ENCODE data around the gene VKORC1L1. TPM values are rescaled to one million over a fixed set of nuclear protein-coding genes. Genes with fewer than 3 reads are reported as not detected.
"Not testable (repeated sequence)": the region's sequence is repeated elsewhere in the genome, so short reads cannot be mapped to it uniquely, and the experiment has no call there.

The VKORC1L1 gene
- total RNA-seq, 1 donor from 2014 or later = 15.2 TPM

DNA sequence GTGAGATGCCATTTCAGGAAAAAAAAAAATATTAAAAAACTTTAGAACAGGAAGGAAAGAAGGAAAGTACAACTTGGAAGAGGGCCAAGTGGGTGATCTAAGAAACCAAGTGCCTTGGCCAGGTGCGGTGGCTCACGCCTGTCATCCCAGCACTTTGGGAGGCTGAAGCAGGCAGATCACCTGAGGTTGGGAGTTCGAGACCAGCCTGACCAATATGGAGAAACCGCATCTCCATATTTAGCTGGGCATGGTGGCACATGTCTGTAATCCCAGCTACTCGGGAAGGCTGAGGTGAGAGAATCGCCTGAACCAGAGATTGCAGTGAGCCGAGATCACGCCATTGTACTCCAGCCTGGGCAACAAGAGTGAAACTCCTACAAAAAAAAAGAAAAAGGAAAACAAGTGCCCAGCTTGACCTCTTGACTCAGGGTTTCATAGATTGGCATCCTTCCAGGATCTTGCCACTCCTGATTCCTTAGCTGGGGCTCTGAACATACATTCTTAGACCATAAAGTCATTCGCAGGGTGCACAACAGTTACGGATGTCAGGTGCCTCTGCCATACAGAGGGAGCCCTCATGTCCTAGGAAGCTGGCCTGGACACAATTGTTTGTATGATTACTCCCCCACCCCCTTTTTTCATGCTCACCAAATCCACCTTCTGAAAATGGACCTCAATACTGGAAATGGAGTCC is 111.2 kb downstream of the VKORC1L1 start:
- Histone ChIP-seq H3K9me3 (no peaks in the 10 kb centered on the region), H3K27ac (no peak overlapping the region), H3K36me3 (peaks cover 0 to 8% of the 10 kb centered on the region in 2 donors), H3K27me3 (no peaks in the 10 kb centered on the region), H3K4me1 (peaks cover 23% of the 10 kb centered on the region), H3K4me3 (no peak overlapping the region)
- intact Hi-C loops (cut with DNase I) = no loop called here
- TF ChIP-seq POLR2A (IDR thresholded peaks at IDR 0.05) (no peak), POLR2AphosphoS5 (IDR thresholded peaks at IDR 0.05; ENCODE audit: insufficient read depth in 1 of 2, low read depth in 1 of 2) (no peak)
- TF ChIP-seq, protein P1, sequence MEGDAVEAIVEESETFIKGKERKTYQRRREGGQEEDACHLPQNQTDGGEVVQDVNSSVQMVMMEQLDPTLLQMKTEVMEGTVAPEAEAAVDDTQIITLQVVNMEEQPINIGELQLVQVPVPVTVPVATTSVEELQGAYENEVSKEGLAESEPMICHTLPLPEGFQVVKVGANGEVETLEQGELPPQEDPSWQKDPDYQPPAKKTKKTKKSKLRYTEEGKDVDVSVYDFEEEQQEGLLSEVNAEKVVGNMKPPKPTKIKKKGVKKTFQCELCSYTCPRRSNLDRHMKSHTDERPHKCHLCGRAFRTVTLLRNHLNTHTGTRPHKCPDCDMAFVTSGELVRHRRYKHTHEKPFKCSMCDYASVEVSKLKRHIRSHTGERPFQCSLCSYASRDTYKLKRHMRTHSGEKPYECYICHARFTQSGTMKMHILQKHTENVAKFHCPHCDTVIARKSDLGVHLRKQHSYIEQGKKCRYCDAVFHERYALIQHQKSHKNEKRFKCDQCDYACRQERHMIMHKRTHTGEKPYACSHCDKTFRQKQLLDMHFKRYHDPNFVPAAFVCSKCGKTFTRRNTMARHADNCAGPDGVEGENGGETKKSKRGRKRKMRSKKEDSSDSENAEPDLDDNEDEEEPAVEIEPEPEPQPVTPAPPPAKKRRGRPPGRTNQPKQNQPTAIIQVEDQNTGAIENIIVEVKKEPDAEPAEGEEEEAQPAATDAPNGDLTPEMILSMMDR (IDR thresholded peaks at IDR 0.05) = no peak
- DNase-seq (ENCODE audit: extremely low spot score in 2 of 2) = no peak

DNA sequence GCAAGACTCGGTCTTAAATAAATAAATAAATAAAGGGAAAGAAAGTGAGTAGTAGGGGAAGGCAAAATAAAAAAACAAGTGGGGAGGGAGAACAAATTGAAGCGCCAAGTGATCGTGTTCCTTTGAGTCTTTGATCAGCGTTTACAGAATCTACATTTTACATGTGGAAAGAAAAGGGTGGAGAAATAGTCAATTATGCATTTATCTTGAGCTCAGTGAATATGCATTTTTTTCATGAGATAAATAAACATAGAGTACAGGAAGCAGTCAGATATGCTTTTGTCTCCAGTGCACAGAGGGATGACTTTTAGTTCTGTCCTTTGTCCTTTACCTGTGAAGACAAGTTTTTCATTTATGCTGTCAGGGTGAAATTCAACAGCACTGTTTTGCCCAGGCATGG is 115.2 kb downstream of the VKORC1L1 start:
- Histone ChIP-seq H3K27me3 (no peaks in the 10 kb centered on the region), H3K9me3 (no peaks in the 10 kb centered on the region), H3K27ac (no peak overlapping the region), H3K4me3 (no peak overlapping the region), H3K4me1 (no peaks in the 10 kb centered on the region), H3K36me3 (no peaks in the 10 kb centered on the region)
- intact Hi-C loops (cut with DNase I) = no loop called here
- no peak for DNase-seq (ENCODE audit: extremely low spot score in 2 of 2)
- no peak for TF ChIP-seq POLR2AphosphoS5 (IDR thresholded peaks at IDR 0.05; ENCODE audit: insufficient read depth in 1 of 2, low read depth in 1 of 2)
- TF ChIP-seq, protein P1 (IDR thresholded peaks at IDR 0.05) = no peak
- no peak for TF ChIP-seq POLR2A (IDR thresholded peaks at IDR 0.05)

DNA sequence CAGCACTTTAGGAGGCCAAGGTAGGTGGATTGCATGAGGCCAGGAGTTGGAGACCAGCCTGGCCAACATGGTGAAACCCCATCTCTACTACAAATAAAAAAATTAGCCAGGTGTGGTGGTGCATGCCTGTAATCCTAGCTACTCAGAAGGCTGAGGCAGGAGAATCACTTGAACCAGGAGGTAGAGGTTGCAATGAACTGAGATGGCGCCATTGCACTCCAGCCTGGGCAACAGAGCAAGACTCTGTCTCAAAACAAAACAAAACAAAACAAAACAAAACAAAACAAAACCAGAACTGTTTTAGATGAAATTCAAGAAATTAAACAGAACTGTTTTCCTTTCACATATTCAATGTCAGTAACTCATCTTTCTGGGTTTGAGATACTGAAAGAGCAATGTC is 115.6 kb downstream of the VKORC1L1 start:
- H3K4me1 ChIP-seq; intact Hi-C loops (cut with DNase I): not testable (repeated sequence)

DNA sequence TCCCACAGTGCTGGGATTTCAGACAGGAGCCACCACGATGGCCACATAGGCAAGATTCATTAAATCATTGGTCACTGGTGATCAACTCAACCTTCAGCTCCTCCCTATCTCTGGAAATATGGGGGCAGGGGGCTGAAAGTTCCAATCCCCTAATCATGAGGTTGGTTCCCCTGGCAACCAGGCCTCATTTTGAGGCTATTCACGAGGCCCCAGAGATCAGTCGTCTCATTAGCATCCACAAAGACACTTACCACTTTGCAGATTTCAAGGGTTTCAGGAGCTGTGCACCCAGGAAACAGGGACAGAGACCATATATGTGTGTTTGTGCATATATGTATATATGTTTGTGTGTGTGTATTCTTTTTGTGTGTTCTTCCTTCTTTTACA is 116.8 kb downstream of the VKORC1L1 start:
- H3K27ac ChIP-seq = no peak overlapping the region
- TF ChIP-seq POLR2A (IDR thresholded peaks at IDR 0.05) (no peak), POLR2AphosphoS5 (IDR thresholded peaks at IDR 0.05; ENCODE audit: insufficient read depth in 1 of 2, low read depth in 1 of 2) (no peak)
- TF ChIP-seq, protein P1 (IDR thresholded peaks at IDR 0.05) = no peak
- no peaks in the 10 kb centered on the region for H3K36me3 ChIP-seq
- no peaks in the 10 kb centered on the region for H3K9me3 ChIP-seq
- intact Hi-C loops (cut with DNase I) = no loop called here
- H3K4me3 ChIP-seq = no peak overlapping the region
- no peak for DNase-seq (ENCODE audit: extremely low spot score in 2 of 2)
- H3K4me1 ChIP-seq = no peaks in the 10 kb centered on the region
- H3K27me3 ChIP-seq = no peaks in the 10 kb centered on the region

More for the DNA sequence above, 115.6 kb downstream of the VKORC1L1 start:
- H3K4me3 ChIP-seq; H3K27ac ChIP-seq; H3K36me3 ChIP-seq; DNase-seq (ENCODE audit: extremely low spot score in 2 of 2); H3K27me3 ChIP-seq; H3K9me3 ChIP-seq: not testable (repeated sequence)

DNA sequence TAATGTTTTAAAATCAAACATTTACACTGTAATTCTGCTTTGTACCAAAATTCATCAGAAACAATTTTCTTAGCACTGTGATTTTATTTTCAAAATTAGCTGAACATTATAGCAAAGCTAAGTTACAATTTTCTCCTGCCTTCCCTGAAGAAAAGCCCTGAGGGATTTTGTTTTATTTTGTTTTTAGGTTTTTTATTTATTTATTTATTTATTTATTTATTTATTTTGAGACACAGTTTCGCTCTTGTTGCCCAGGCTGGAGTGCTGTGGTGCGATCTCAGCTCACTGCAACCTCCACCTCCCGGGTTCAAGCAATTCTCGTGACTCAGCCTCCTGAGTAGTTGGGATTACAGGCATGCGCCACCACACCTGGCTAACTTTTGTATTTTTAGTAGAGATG is 119.0 kb downstream of the VKORC1L1 start:
- H3K36me3 ChIP-seq; intact Hi-C loops (cut with DNase I); H3K4me1 ChIP-seq; H3K27ac ChIP-seq; H3K27me3 ChIP-seq; H3K9me3 ChIP-seq; H3K4me3 ChIP-seq; DNase-seq (ENCODE audit: extremely low spot score in 2 of 2): not testable (repeated sequence)

DNA sequence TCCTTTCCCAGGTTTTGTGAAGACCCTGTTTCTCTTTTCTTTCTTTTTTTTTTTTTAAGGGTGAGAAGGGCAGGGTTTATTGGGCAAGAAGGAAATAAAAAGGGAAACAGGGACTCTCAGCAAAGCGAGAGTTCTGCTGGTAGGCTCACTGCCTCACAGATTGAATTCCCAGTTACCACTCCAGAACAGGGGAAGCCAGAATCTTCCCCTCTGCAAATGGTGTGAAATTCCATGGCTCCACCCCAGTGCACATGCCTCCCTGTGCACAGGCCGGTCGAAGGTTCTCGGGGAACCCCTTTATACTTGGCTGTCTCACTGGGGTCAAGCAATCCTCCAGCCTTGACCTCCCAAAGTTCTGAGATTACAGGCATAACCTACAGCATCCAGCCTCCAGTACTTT is 119.7 kb downstream of the VKORC1L1 start:
- TF ChIP-seq, protein P1 (IDR thresholded peaks at IDR 0.05) = no peak
- TF ChIP-seq POLR2AphosphoS5 (IDR thresholded peaks at IDR 0.05; ENCODE audit: insufficient read depth in 1 of 2, low read depth in 1 of 2) (no peak), POLR2A (IDR thresholded peaks at IDR 0.05) (no peak)
- no peak for DNase-seq (ENCODE audit: extremely low spot score in 2 of 2)
- intact Hi-C loops (cut with DNase I) = no loop called here

DNA sequence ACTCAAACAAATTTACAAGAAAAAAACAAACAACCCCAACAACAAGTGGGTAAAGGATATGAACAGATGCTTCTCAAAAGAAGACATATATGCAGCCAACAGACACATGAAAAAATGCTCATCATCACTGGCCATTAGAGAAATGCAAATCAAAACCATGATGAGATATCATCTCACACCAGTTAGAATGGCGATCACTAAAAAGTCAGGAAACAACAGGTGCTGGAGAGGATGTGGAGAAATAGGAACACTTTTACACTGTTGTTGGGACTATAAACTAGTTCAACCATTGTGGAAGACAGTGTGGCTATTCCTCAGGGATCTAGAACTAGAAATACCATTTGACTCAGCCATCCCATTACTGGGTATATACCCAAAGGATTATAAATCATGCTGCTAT is 122.1 kb downstream of the VKORC1L1 start:
- H3K27me3 ChIP-seq; H3K27ac ChIP-seq; H3K9me3 ChIP-seq; H3K36me3 ChIP-seq; intact Hi-C loops (cut with DNase I); H3K4me1 ChIP-seq; H3K4me3 ChIP-seq; DNase-seq (ENCODE audit: extremely low spot score in 2 of 2): not testable (repeated sequence)

More for the DNA sequence above, 119.7 kb downstream of the VKORC1L1 start:
- Histone ChIP-seq H3K27me3 (no peaks in the 10 kb centered on the region), H3K36me3 (no peaks in the 10 kb centered on the region), H3K27ac (no peak overlapping the region), H3K4me1 (no peaks in the 10 kb centered on the region), H3K9me3 (no peaks in the 10 kb centered on the region), H3K4me3 (no peak overlapping the region)

DNA sequence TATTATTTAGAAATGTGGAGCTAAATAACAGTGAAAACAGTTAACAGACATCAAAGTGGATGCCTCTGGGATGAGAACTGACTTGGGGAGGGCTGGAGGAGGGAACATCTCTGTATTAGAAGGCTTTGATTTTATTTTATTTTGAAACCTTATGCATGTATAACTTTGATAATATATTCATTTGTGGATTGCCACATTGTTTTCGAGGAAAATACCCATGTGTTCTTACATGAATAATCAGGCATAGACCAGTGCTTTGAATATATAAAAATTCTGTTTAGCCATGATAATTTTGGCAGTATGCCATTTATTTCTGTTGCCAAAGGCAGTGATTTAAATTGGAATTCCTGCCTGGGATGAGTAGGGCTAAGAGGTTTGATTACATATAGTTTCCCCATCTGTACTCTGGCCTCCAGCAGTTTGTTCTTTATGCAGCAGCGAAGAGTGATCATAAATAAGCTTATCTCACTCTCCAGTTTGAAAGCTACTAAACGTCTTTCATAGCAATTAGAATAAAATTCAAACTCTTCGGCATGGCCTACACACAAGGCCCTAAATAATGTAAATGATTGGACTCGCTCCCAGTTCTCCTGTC is 128.0 kb downstream of the VKORC1L1 start:
- H3K36me3 ChIP-seq; H3K9me3 ChIP-seq; H3K27me3 ChIP-seq; DNase-seq (ENCODE audit: extremely low spot score in 2 of 2); intact Hi-C loops (cut with DNase I); H3K27ac ChIP-seq; H3K4me3 ChIP-seq; H3K4me1 ChIP-seq: not testable (repeated sequence)

Data from vagina (tissue), 2 donors.